Testis (tissue), 2 donors: ENCODE measurements around the gene CHGA.

Experiments
- POLR2A ChIP-seq: fragments of 450-650 bp; IDR thresholded peaks from one replicate; pipeline ENCODE4 v1.6.1; 2017; ENCODE audit warnings: antibody characterized with exemption, mild to moderate bottlenecking, moderate library complexity
- TF ChIP-seq, protein P1 (sequence below), 3 experiments: fragments of 450-650 bp in 2 of 3; fragments of 200-600 bp in 1 of 3; sonication (generic) in 1 of 3; IDR thresholded peaks; one replicate each; pipeline ENCODE4 v1.5.1; 2016 to 2019; ENCODE audit warnings: antibody characterized with exemption in 3 of 3, mild to moderate bottlenecking in 2 of 3, moderate library complexity in 1 of 3

DNA sequence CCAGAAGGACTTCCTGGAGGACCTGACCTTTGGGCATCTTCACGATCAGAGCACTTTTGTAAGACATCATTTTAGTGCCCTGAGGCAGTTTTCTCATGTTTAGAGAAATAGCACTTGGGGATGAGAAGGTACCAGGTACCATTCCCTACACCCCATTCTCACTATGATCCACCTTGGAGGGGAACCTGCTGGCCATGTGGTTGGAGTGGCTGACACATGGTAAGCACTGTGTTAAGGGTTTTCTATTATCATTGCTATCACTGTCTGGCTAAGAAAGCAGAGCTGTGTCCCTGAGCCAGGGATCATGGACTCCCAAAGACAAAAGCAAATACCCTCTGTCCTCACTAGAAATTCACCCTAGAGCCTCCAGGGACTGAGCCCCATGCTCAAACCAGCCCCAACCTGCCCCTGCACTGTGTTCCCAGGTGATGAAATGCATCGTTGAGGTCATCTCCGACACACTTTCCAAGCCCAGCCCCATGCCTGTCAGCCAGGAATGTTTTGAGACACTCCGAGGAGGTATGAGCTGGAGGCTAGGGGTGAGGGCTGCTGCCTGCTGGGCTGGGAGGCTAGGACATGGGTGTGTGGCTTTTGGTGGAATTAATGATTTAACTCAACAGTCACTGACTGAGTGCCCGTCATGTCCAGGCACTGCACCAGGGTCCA is 3.4 kb downstream of the CHGA start:
- TF ChIP-seq, protein P1, sequence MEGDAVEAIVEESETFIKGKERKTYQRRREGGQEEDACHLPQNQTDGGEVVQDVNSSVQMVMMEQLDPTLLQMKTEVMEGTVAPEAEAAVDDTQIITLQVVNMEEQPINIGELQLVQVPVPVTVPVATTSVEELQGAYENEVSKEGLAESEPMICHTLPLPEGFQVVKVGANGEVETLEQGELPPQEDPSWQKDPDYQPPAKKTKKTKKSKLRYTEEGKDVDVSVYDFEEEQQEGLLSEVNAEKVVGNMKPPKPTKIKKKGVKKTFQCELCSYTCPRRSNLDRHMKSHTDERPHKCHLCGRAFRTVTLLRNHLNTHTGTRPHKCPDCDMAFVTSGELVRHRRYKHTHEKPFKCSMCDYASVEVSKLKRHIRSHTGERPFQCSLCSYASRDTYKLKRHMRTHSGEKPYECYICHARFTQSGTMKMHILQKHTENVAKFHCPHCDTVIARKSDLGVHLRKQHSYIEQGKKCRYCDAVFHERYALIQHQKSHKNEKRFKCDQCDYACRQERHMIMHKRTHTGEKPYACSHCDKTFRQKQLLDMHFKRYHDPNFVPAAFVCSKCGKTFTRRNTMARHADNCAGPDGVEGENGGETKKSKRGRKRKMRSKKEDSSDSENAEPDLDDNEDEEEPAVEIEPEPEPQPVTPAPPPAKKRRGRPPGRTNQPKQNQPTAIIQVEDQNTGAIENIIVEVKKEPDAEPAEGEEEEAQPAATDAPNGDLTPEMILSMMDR (IDR thresholded peaks at IDR 0.05): no peak
- TF ChIP-seq POLR2A: no peak
